ENCODE data around the gene LTB4R.

Gene LTB4R

GRCh38 chr14:24292118-24292807 is 19.0 kb upstream of the LTB4R start:
- Histone ChIP-seq H3K27me3 (replicated peaks; ENCODE audit: control insufficient read depth, insufficient read depth, low read length) (no peaks in the 10 kb centered on the region), H3K4me3 (replicated peaks; ENCODE audit: low read depth, low read length) (no peak overlapping the region), H3K36me3 (ENCODE audit: control insufficient read depth, insufficient read depth, low read length) (peaks cover 24% of the 10 kb centered on the region)
- no peak for DNase-seq (ENCODE audit: extremely low read depth, insufficient read length)
- no peak for TF ChIP-seq CTCF (IDR thresholded peaks at IDR 0.05; ENCODE audit: insufficient read depth, low read length, poor library complexity, severe bottlenecking)

- no peak overlapping the region for H3K4me3 ChIP-seq (replicated peaks; ENCODE audit: low read depth, low read length)
- no peak for TF ChIP-seq CTCF (IDR thresholded peaks at IDR 0.05; ENCODE audit: insufficient read depth, low read length, poor library complexity, severe bottlenecking)
- no peaks in the 10 kb centered on the region for H3K27me3 ChIP-seq (replicated peaks; ENCODE audit: control insufficient read depth, insufficient read depth, low read length)
- peaks cover 24% of the 10 kb centered on the region for H3K36me3 ChIP-seq (ENCODE audit: control insufficient read depth, insufficient read depth, low read length)
- DNase-seq (ENCODE audit: extremely low read depth, insufficient read length): no peak
Observed at GRCh38 chr14:24293525-24293924, 17.8 kb upstream of the LTB4R start.

- peaks cover 14% of the 10 kb centered on the region for H3K36me3 ChIP-seq (ENCODE audit: control insufficient read depth, insufficient read depth, low read length)
- H3K4me3 ChIP-seq (replicated peaks; ENCODE audit: low read depth, low read length): no peak overlapping the region
- peak; percentile 77 for TF ChIP-seq CTCF (IDR thresholded peaks at IDR 0.05; ENCODE audit: insufficient read depth, low read length, poor library complexity, severe bottlenecking)
- peak; percentile 58 for DNase-seq (ENCODE audit: extremely low read depth, insufficient read length)
- no peaks in the 10 kb centered on the region for H3K27me3 ChIP-seq (replicated peaks; ENCODE audit: control insufficient read depth, insufficient read depth, low read length)
Observed at GRCh38 chr14:24296341-24297157, 14.8 kb upstream of the LTB4R start.

- no peak for DNase-seq (ENCODE audit: extremely low read depth, insufficient read length)
- TF ChIP-seq CTCF (IDR thresholded peaks at IDR 0.05; ENCODE audit: insufficient read depth, low read length, poor library complexity, severe bottlenecking): peak; percentile 26
- H3K36me3 ChIP-seq (ENCODE audit: control insufficient read depth, insufficient read depth, low read length): peaks cover 15% of the 10 kb centered on the region
Observed at GRCh38 chr14:24297190-24297964, 13.9 kb upstream of the LTB4R start.

GRCh38 chr14:24298892-24299254 is 12.4 kb upstream of the LTB4R start:
- peaks cover 20% of the 10 kb centered on the region for H3K36me3 ChIP-seq (ENCODE audit: control insufficient read depth, insufficient read depth, low read length)
- no peaks in the 10 kb centered on the region for H3K27me3 ChIP-seq (replicated peaks; ENCODE audit: control insufficient read depth, insufficient read depth, low read length)
- H3K4me3 ChIP-seq (replicated peaks; ENCODE audit: low read depth, low read length): peak overlapping the region; percentile 79
- no peak for DNase-seq (ENCODE audit: extremely low read depth, insufficient read length)
- no peak for TF ChIP-seq CTCF (IDR thresholded peaks at IDR 0.05; ENCODE audit: insufficient read depth, low read length, poor library complexity, severe bottlenecking)

More at GRCh38 chr14:24297190-24297964, 13.9 kb upstream of the LTB4R start:
- no peaks in the 10 kb centered on the region for H3K27me3 ChIP-seq (replicated peaks; ENCODE audit: control insufficient read depth, insufficient read depth, low read length)
- H3K4me3 ChIP-seq (replicated peaks; ENCODE audit: low read depth, low read length): no peak overlapping the region

Measured in GM06990 (cell line).